DMS114 treated with DMSO at 0.1 percent for 48 hours (cell line): Measurements from ENCODE around the gene ZNF709.
A peak's percentile ranks its signal among the peaks of the same experiment; 100 is the strongest.
"Not testable (repeated sequence)": the region's sequence is repeated elsewhere in the genome, so short reads cannot be mapped to it uniquely, and the experiment has no call there.

Experiments
- DNase-seq: peaks from one replicate; lab custom pipeline; 2025; ENCODE audit not compliant: unreplicated experiment; lab: John Stamatoyannopoulos, UW

The ZNF709 gene

DNA sequence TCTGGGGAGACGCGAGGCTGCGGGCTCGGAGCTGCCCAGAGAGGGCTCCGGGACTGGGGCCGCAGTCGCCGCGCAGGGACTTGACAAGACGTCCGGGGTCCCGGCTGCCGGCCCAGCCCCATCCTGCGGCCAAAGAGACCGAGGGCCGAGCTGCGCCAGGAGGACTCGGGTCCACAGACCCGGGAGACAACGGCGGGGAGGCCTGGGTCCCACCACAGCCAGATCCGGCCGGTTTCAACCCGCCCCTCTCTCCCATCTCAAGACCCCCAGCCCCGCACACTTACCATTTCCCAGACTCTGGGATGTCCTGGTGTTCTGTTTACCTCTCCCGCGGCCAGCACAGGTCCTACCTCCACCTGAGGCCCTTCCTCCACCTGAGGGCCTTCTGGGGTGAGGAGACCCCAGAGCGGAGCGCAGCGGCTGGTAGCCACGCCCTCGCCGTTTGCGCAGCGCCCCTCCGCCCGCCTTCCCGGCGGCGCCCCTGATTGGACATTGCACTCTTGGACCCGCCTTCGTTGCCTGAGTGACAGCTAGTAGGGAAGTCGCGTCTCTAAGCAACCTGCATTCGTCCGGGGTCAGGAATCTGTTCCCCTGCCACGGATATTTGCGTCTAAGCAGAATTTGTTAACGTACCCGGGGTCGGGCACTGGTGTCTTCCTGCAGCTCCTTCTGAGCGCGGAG, at the start of gene ZNF709:
Gene ZNF709, minus strand, starts transcription at position 446 of the 681 bp plus-strand sequence. Its CDS starts 159 bp downstream, at position 287.
- peak; percentile 70 for DNase-seq

DNA sequence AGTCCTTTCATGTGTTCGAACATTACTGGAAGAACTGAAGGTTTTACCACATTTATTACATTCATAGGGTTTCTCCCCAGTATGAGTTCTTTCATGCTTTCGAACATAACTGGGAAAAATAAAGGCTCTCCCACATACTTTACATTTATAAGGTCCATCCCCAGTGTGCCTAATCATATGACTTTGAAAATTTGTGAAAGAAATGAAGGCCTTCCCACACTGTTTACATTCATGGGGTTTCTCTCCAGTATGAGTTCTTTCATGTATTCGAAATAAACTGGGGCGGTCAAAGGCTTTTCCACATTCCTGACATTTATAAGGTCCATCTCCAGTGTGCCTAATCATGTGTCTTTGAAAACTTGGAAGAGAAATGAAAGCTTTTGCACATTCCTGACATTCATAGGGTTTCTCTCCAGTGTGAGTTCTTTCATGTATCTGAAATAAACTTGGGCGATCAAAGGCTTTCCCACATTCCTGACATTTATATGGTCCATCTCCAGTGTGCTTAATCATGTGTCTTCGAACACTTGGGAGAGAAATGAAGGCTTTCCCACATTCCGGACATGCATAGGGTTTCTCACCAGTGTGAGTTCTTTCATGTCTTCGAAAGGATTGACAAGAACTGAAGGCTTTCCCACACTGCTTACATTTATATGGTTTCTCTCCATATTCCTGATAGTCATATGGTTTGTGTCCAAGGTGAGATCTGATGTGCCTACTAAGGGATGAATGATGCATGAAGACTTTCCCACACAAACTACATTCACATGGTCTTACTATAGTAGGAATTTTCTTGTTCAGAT, 42.6 kb upstream of the ZNF709 start:
- no peak for DNase-seq

DNA sequence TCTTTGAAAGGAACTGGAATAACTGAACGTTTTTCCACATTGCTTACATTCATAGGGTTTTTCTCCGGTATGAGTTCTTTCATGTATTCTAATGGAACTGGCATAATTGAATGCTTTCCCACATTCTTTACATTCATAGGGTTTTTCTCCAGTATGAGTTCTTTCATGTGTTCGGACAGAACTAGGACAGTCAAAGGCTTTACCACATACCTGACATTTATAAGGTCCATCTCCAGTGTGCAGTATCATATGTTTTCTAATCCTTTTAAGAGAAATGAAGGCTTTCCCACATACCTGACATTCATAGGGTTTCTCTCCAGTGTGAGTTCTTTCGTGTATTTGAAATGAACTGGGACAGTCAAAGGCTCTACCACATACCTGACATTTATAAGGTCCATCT, 41.9 kb upstream of the ZNF709 start:
- DNase-seq = no peak

DNA sequence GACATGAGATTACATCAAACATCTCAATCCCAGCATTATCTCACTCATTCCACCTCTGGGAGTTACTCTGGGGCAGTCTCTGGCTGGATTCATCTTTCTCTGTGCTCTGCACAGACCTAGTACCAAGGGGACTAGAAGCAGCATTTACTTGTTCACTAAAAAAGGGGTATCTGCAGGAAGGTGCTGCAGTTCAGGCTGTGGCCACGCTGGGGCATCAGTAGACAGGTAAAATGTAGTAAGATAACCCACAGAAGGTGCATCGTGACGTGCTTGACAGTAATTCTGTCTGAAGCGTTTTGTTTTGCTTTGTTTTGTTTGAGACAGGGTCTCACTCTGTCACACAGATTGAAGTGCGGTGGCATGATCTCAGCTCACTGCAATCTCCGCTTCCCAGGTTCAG, 37.4 kb upstream of the ZNF709 start:
- DNase-seq = no peak

DNA sequence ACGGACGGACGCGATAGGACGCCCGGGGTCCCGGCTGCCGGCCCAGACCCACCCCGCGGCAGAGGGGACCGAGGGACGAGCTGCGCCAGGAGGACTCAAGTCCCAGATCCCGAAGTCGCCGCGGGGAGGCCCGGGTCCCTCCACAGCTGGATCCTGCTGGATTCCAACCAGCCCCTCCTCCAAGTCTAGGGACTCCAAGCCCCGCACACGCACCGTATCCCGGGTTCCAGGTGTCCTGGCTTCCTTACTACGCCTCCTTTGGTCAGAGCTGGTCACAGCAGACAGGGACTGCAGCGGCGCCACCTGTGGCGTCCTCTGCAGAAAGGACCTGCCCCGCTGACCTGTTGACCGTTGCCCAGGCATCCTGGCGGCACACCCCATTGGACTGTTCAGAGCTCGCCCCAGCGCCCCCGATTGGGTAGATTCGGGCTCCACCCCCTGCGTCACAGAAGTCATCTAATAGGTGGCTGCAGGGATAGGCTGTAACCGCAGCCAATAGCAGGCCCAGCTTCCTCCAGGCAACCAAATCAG, 29.0 kb upstream of the ZNF709 start:
- DNase-seq = no peak

DNA sequence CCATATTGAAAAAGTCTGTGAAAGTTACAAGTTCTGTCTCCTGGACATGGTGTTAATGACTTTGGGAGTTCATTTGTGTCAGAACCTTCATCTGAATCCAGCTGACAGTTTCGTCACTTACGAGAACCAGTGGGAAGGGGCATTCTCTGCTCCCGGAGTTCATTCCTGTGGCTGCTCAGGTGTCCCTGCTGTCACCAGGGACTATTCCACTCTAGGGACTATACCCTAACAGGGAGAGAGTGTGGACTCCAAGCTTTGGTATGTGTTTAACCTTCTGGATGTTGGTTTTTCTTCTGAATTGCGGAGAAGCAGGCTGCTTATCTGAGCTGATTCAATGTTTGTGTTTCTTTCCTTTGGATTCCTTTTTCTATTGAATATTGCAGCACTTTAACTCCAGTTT, 12.4 kb upstream of the ZNF709 start:
- DNase-seq = no peak

DNA sequence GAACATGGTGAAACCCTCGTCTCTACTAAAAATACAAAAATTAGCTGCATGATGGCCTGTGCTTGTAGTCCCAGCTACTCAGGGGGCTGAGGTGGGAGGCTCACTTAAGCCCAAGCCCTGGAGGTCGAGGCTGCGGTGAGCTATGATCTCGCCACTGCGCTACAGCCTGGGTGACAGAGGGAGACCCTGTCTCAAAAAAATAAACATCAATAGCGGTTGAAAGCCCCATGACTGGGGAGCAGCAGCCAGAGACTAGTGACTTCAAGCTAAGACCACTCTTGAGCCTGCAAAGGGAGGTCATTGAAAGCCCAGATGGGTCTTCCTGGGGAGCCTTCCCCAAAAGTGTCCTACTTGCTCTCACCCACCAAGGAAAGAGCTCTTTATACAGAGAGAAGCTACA, 11.9 kb upstream of the ZNF709 start:
- no peak for DNase-seq

DNA sequence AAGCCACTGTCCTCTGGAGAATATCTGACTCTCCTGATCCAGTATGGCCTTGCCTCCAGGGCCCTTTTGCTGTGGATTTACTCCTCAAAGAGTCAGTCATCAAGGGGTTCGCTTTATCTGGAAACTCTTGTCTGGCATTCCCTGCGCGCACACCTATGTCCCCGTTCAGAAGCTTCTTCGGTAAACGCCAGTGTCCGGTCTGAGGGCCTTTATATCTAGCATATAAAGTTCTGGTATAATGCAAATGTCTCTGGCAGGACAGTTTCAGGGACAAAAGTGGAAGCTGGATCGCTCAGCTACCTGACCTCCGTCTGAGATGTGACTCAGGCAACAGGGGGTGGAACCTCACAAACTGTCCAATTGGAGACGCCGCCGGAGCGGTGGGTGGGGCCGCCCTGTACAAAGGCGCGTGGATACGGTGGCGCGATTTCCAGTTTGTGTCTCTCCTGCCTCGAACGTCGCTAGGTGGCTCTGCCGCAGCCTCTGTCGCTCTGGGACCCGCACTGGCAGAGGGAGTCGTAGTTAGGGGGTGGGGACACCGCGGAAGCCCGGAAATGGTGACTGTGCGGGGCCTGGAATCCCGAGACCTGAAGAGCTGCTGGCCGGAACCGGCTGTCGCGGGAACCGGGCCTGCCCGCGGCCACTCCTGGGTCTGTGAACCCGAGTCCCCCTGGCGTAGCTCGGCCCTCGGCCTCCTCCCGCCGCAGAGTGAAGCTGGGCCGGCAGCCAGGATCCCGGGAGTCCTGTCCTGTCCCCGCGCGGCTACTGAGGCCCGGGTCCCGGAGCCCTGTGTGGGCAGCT, 10.6 kb upstream of the ZNF709 start:
- DNase-seq = peak; percentile 76

DNA sequence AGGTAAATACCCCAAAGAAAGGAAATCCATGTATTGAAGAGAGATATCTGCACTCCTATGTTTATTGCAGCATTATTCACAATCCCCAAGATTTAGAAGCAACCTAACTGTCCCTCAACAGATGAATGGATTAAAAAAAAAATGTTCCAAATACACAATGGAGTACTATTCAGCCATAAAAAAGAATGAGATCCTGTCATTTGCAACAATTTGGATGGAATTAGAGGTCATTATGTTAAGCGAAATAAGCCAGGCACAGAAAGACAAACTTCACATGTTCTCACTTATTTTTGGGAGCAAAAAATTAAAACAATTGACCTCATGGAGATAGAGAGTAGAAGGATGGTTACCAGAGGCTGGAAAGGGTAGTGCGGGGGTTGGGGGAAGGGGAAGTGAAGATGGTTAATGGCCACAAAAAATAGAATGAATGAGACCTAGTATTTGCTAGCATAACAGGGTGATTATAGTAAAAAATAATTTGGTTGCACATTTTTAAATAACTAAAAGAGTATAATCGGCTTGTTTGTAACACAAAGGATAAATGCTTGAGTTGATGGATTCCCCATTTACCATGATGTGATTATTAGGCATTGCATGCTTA, 9.7 kb upstream of the ZNF709 start:
- no peak for DNase-seq

DNA sequence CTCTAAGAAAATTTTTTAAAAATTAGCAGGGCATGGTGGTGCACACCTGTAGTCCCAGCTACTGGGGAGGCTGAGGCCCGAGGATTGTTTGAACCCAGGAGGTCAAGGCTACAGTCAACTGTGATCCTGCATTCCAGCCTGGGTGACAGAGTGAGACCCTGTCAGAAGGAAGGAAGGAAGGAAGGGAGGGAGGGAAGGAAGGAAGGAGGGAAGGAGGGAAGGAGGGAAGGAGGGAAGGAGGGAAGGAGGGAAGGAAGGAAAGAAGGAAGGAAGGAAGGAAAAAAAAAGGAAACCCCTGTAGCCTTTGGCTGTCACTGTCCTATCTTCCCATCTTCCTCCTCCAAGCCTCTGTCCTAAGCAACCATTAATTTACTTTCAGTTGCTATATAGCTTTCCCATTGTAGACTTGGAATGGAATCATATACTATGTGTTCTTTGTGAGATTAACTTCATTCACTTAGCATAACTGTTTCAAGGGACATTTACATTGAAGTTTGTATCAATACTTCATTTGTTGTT, 1.7 kb upstream of the ZNF709 start:
- DNase-seq = not testable (repeated sequence)

DNA sequence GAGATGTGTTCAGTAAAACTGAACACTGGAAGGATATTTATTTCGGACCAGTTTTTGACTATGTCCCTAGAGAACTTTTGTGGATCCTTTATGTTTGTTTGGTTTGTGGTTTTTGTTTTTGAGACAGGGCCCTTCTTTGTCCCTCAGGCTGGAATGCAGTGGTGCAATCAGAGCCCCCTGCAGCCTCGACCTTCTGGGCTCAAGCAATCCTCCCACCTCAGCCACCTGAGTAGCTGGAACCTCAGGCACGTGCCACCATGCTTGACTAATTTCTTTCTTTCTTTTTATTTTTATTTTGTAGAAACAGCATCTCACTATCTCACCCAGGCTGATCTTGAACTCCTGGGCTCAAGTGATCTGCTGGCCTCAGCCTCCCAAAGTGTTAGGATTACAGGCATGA, 955 bp upstream of the ZNF709 start:
- DNase-seq = no peak

DNA sequence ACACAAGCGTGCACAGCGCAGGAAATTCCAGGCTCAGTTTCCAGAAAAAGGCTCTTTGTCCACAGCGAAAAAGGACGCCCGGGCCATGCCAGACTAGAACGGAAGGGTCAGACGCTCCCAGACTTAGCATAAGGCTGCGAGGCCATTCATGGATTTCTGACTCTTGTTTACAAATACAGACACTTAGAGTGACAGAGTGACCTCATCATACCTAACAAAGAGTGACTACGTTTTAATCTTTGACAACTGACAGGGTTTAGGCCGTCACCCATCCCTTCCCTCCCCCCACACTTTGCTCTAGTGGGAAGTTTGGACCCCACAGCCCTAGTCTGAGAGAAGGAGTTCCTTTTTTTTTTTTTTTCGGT, 418 bp upstream of the ZNF709 start:
- DNase-seq = no peak

DNA sequence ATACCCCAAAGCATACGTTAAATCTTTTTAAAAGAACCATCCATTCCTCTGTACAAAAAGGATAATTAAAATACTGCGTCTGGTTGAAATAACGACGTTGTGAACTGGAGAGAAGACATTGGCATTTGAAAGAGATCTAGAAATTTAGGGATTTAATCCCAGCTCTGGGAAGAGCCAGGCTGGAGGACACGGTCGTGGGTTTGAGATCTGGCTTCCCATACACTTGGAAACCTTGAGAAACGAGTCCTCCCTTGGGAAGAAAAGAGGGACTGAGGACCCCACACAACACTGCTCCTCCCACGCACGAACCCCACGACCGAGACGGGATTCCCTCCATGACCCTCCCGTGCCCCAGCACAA, 625 bp downstream of the ZNF709 start:
- DNase-seq = no peak

DNA sequence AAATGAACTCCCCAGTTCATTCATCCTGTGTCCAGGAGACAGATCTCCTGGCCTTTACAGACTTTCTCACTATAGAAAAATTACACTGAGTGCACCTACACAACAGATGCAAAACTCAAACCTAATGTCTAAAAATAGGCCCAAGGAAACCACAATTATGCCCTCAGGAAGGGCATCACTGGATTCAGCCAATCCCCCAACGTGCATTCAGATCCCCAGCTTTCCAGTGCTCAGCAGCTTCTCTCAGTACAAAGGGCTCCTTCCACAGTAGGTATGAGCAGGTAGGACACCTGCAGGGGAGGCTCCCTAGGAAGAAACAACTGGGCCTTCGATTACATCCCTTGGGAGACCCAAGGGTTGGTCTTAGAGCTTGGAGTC, 2.1 kb downstream of the ZNF709 start:
- no peak for DNase-seq

DNA sequence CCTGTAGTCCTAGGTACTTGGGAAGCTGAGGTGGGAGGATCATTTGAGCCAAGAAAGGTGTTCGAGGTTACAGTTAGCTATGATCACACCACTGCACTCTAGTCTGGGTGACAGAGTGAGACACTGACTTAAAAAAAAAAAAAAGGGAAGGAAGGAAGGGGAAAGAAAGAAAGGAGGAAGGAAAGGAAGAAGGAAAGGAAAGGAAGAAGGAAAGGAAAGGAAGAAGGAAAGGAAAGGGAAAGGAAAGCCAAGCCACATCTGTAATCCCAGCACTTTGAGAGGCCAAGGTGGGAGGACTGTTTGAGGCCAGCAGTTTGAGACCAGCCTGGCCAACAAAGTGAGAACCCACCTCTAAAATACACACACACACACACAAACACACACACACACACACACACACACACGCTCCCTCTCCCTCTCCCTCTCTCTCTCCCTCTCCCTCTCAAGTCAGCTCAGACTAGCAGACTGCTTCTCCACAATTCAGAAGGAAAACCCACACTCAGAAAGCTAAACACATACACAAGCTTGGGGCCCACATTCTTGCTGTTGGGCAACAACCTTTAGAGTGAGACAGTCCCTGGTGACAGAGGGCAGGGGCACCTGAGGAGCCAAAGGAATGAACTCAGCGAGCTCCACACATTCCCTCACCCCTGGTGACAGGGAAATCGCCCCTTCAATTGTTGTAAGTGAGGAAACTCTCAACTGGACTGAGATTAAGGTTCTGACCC, 2.7 kb downstream of the ZNF709 start:
- no peak for DNase-seq

DNA sequence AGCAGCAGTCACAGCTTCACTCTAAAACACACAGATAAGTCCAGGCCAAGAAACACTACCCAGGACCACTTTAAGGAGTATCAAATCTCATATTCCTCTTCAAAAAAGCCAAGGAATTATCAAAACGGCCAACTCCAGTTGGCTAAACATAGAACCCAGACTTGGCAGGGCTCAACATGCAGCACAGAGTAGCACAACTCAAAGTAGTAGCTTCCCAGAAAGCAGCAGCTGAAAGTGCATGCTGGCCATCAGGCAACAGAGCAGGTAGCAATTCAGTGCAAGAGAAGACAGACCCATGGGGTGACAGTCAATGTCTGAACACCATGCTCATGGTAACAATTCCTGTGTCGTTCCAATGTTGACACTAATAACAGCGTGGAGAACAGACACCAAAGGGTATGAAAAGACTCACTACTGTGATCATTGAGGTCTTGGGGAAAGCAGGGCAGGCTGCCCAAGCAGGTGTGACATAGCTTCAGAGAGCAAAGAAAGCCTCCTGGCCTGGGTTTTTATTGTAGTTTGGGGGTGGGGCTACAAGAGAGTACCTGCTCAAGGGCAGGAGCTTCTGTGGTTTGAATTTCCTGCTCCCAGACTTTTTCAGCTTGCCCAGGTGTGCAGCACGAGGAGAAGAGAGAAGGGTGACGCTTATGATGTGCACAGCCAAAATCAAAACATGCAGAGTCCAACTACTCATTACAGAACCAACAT, 6.2 kb downstream of the ZNF709 start:
- no peak for DNase-seq

DNA sequence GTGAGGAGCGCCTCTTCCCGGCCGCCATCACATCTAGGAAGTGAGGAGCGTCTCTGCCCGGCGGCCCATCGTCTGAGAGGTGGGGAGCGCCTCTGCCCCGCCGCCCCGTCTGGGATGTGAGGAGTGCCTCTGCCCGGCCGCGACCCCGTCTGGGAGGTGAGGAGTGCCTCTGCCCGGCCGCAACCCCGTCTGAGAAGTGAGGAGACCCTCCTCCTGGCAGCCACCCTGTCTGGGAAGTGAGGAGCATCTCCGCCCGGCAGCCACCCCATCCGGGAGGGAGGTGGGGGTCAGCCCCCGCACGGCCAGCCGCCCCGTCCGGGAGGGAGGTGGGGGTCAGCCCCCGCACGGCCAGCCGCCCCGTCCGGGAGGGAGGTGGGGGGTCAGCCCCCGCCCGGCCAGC, 17.0 kb downstream of the ZNF709 start:
- DNase-seq = not testable (repeated sequence)

DNA sequence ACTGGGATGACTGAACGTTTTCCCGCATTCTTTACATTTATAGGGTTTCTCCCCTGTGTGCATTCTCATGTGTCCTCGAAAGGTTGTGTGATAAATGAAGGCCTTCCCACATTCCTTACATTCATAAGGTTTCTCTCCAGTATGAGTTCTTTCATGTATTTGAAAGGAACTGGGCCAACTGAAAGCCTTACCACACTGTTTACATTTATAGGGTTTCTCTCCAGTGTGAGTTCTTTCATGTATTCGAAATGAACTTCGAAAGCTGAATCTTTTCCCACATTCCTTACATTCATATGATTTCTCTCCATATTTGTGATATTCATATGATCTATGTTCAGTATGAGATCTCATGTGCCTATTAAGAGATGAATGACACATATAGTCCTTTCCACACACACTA, 19.4 kb downstream of the ZNF709 start:
- no peak for DNase-seq

DNA sequence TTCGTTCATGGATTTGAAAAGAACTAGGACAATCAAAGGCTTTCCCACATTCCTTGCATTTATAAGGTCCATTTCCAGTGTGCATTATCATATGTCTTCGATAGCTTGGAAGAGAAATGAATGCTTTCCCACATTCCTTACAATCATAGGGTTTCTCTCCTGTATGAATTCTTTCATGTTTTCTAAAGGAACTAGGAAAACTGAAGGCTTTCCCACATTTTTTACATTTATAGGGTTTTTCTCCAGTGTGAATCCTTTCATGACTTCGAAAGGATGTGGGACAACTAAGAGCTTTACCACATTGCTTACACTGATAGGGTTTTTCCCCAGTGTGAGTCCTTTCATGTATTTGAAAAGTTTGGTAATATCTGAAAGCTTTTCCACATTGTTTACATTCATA, 19.8 kb downstream of the ZNF709 start:
- DNase-seq = no peak

DNA sequence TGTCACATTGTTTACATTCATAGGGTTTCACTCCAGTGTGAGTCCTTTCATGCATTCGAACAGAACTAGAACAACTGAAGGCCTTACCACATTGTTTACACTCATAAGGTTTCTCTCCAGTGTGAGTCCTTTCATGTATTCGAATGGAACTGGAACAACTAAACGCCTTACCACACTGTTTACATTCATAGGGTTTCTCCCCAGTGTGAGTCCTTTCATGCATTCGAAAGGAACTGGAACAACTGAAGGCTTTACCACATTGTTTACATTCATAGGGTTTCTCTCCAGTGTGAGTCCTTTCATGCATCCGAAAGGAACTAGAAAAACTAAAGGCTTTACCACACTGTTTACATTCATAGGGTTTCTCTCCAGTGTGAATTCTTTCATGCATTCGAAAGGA, 20.5 kb downstream of the ZNF709 start:
- DNase-seq = not testable (repeated sequence)
